HCT116 (cell line): ENCODE measurements around the gene ADGRB2. TPM values are rescaled to one million over a fixed set of nuclear protein-coding genes. Genes with fewer than 3 reads are reported as not detected.

ENCODE experiments used
- ATAC-seq: fragments of 200-7000 bp; cut with Tn5 transposase; 2 replicates; pipeline ENCODE4 v1.9.1; 2020; ENCODE audit warnings: mild to moderate bottlenecking, moderate library complexity
- BruUV-seq: library from RNA; stranded (reverse); fragments of 400-500 nt; replicated peaks from 2 replicates; lab custom pipeline; 2021; lab: Mats Ljungman, UMichigan
- CTCF ChIA-PET: fragments of 300-600 bp; sonication (Branson Sonifier 250); formaldehyde crosslinking; loops from one replicate; lab custom pipeline; 2021; ENCODE audit warnings: antibody characterized with exemption; lab: Charles Lee
- POLR2A ChIA-PET: fragments of 300-600, 350-600 bp; sonication (Branson Sonifier 250); formaldehyde crosslinking; loops from one replicate; lab custom pipeline; 2021; ENCODE audit warnings: antibody characterized with exemption; lab: Charles Lee
- RAD21 ChIA-PET, 2 experiments: fragments of 300-600 bp; sonication (Branson Sonifier 250); formaldehyde crosslinking; loops; one replicate each; lab custom pipeline; 2023; ENCODE audit warnings: low total read pairs in 2 of 2; ENCODE audit not compliant: uncharacterized antibody in 2 of 2, unreplicated experiment in 2 of 2, low non-redundant PET in 1 of 2; lab: Charles Lee
- DNase-seq: peaks from one replicate; pipeline ENCODE4 v3.0.0-alpha.2; 2010; ENCODE audit warnings: low read depth, low spot score
- H2AFZ ChIP-seq: fragments of 200-600 bp; shearing (Covaris generic), sonication (generic); 2 replicates; pipeline ENCODE4 v1.6.1; 2017; ENCODE audit warnings: low read depth, mixed run types, mixed read lengths, antibody characterized with exemption, low read length; ENCODE audit not compliant: poor library complexity, severe bottlenecking
- H3K27ac ChIP-seq: 2 replicates; pipeline ENCODE4 v1.5.1; 2012; ENCODE audit warnings: low read depth, low read length
- H3K27me3 ChIP-seq: fragments of 200-600 bp; sonication (generic); 2 replicates; pipeline ENCODE4 v1.6.1; 2016; ENCODE audit warnings: mixed run types, low read length, mixed read lengths; ENCODE audit not compliant: insufficient read depth
- H3K36me3 ChIP-seq, 2 experiments: fragments of 200-500 bp in 1 of 2; fragments of 200-600 bp in 1 of 2; sonication (Bioruptor generic) in 1 of 2; sonication (generic) in 1 of 2; 2 replicates each; pipeline versions ENCODE4 v1.5.1 to v1.6.1; 2014 to 2016; ENCODE audit warnings: low read length in 2 of 2, inconsistent platforms in 1 of 2, mixed read lengths in 1 of 2, mixed run types in 1 of 2; ENCODE audit not compliant: insufficient read depth in 2 of 2, control insufficient read depth in 1 of 2
- H3K4me1 ChIP-seq, 2 experiments: fragments of 200-600 bp in 1 of 2; sonication (generic) in 1 of 2; 2 replicates each; pipeline versions ENCODE4 v1.5.1 to v1.6.1; 2012 to 2017; ENCODE audit warnings: low read length in 2 of 2, inconsistent platforms in 1 of 2, mild to moderate bottlenecking in 1 of 2, mixed read lengths in 1 of 2, mixed run types in 1 of 2, moderate library complexity in 1 of 2; ENCODE audit not compliant: insufficient read depth in 2 of 2, control insufficient read depth in 1 of 2
- H3K4me2 ChIP-seq: fragments of 200-600 bp; sonication (generic); 2 replicates; pipeline ENCODE4 v1.6.1; 2017; ENCODE audit warnings: mixed run types, low read length, mixed read lengths
- H3K4me3 ChIP-seq, 2 experiments: fragments of 200-600 bp in 1 of 2; sonication (generic) in 1 of 2; replicated peaks in 1 of 2; 2 replicates each; pipeline ENCODE4 v1.5.1; 2011 to 2016; ENCODE audit warnings: low read length in 2 of 2, control low read depth in 1 of 2, low read depth in 1 of 2, mild to moderate bottlenecking in 1 of 2, mixed read lengths in 1 of 2, mixed run types in 1 of 2
- H3K79me2 ChIP-seq: fragments of 200-600 bp; sonication (generic); 2 replicates; pipeline ENCODE4 v1.6.1; 2017; ENCODE audit warnings: mild to moderate bottlenecking, mixed run types, low read length, moderate library complexity, mixed read lengths; ENCODE audit not compliant: insufficient read depth
- H3K9ac ChIP-seq: fragments of 200-600 bp; sonication (generic); 2 replicates; pipeline ENCODE4 v1.6.1; 2016; ENCODE audit warnings: low read length, mixed read lengths
- H3K9me2 ChIP-seq: fragments of 200-600 bp; sonication (generic), shearing (Covaris generic); 2 replicates; pipeline ENCODE4 v1.6.1; 2017; ENCODE audit warnings: mixed run types, mild to moderate bottlenecking, moderate library complexity; ENCODE audit not compliant: insufficient read depth
- H3K9me3 ChIP-seq, 2 experiments: fragments of 200-500 bp in 1 of 2; fragments of 200-600 bp in 1 of 2; sonication (Bioruptor generic) in 1 of 2; sonication (generic) in 1 of 2; 2 replicates each; pipeline ENCODE4 v1.6.1; 2014 to 2017; ENCODE audit warnings: low read length in 2 of 2, mixed read lengths in 2 of 2, inconsistent platforms in 1 of 2, low read depth in 1 of 2, mild to moderate bottlenecking in 1 of 2, mixed run types in 1 of 2, moderate library complexity in 1 of 2; ENCODE audit not compliant: control insufficient read depth in 1 of 2, insufficient read depth in 1 of 2
- H4K20me1 ChIP-seq: fragments of 200-600 bp; sonication (generic), shearing (Covaris generic); 2 replicates; pipeline ENCODE4 v1.6.1; 2017; ENCODE audit warnings: mixed run types, mild to moderate bottlenecking, moderate library complexity; ENCODE audit not compliant: insufficient read depth
- CBX3 ChIP-seq: IDR thresholded peaks from 2 replicates; pipeline ENCODE4 v1.6.1; 2012; ENCODE audit warnings: low read depth
- JUND ChIP-seq: IDR thresholded peaks from 2 replicates; pipeline ENCODE4 v1.6.1; 2012
- RAD21 ChIP-seq: IDR thresholded peaks from 2 replicates; pipeline ENCODE4 v1.6.1; 2012; ENCODE audit warnings: low read depth, mild to moderate bottlenecking
- SIN3A ChIP-seq: IDR thresholded peaks from 2 replicates; pipeline ENCODE4 v1.6.1; 2012; ENCODE audit warnings: low read depth
- TCF7L2 ChIP-seq: IDR thresholded peaks from 2 replicates; pipeline ENCODE4 v1.7.0; 2011; ENCODE audit warnings: borderline replicate concordance, inconsistent platforms; ENCODE audit not compliant: insufficient read depth, insufficient read length; ENCODE audit errors: extremely low read depth
- intact Hi-C: fragments of 100-400 bp; cut with micrococcal nuclease; formaldehyde crosslinking; loops from 2 replicates; pipeline ENCODE4 v1.10.0; 2022
- total RNA-seq: library from RNA; stranded (reverse); gene quantifications from one replicate; pipeline ENCODE4 v1.2.1, GENCODE V29; 2021; ENCODE audit not compliant: unreplicated experiment
- TF ChIP-seq, protein P1 (sequence below): IDR thresholded peaks from 2 replicates; pipeline ENCODE4 v1.6.1; 2012
- TF ChIP-seq, protein P2 (sequence below), 3 experiments: fragments of 200-600 bp in 1 of 3; sonication (generic) in 1 of 3; IDR thresholded peaks in 2 of 3; conservative IDR thresholded peaks in 1 of 3; 2 replicates each; pipeline ENCODE4 v1.5.1; 2012 to 2017; ENCODE audit warnings: low read depth in 2 of 3, low read length in 2 of 3, antibody characterized with exemption in 1 of 3, borderline replicate concordance in 1 of 3, control low read depth in 1 of 3, mild to moderate bottlenecking in 1 of 3, mixed read lengths in 1 of 3, mixed run types in 1 of 3, moderate library complexity in 1 of 3; ENCODE audit not compliant: insufficient read depth in 1 of 3

Gene ADGRB2
- total RNA-seq, 1 experiment from 2014 or later = 10.1 TPM

DNA sequence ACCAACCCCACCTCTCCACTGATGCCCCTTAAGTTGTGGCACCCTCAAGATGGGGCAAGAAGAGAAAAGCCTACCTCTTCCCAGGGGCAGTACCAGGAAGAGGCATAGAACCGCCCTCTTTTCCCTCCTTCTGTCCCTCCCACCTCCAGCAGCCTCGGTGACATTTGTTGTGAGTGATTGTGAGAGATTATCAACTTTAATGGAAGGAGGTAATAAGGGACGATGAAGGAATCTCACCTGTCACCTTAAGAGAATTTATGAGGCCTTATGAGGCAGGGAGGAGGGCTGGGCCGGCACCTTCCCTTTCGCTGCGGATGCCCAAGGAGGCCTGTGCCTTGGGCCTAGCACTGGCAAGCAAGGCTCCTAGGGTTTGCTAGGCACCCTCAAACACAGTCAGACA is 1.4 kb upstream of the ADGRB2 start:
- Histone ChIP-seq H3K9me2 (no peaks in the 10 kb centered on the region), H3K27me3 (no peaks in the 10 kb centered on the region), H3K4me1 (peaks cover 31 to 49% of the 10 kb centered on the region in 2 experiments), H3K4me2 (no peak overlapping the region), H2AFZ (no peak overlapping the region), H3K9me3 (no peaks in the 10 kb centered on the region), H3K27ac (no peak overlapping the region), H3K9ac (no peak overlapping the region), H3K36me3 (no peaks in the 10 kb centered on the region), H3K79me2 (no peaks in the 10 kb centered on the region), H4K20me1 (no peaks in the 10 kb centered on the region), H3K4me3 (no peak overlapping the region)
- DNase-seq (no peak), ATAC-seq (no peak)
- intact Hi-C loops = no loop called here
- ChIA-PET CTCF (interaction anchor here (0.9 to 3.6 kb wide), 2 partner anchors 23 to 199 kb away, joined by 3 to 27 read pairs; no protein-coding TSS in a partner anchor), RAD21 (interaction anchor here in 1 of 2 experiments (2.1 kb wide), 1 partner anchor 24 kb away, joined by 13 read pairs; no protein-coding TSS in a partner anchor), POLR2A (no interaction called here)
- no TSS peak for BruUV-seq
- TF ChIP-seq JUND = no peak
- no peak for TF ChIP-seq CBX3
- TF ChIP-seq, protein P1, sequence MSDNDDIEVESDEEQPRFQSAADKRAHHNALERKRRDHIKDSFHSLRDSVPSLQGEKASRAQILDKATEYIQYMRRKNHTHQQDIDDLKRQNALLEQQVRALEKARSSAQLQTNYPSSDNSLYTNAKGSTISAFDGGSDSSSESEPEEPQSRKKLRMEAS = no peak

DNA sequence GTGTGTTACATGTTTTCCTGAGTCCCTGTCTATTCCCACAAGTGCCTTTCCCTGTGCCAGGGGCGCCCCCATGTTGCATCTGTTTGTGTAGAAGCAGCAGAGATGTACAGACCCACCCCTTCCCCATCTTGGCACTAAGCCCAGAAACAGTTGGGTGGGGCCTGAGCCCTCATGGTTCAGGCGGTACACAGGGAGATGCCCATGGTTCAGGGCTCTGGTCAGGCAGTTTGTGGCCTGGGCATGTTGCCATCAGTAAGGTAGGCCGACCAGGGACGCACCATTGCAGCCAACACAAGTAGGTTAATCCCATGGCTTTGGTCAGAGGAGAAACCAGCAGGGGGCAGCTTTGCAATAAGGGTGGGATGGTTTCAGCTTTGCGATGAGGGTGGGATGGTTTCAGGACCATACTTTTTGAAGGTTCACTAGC is 914 bp upstream of the ADGRB2 start:
- ChIA-PET POLR2A (no interaction called here), CTCF (interaction anchor here (0.9 to 3.6 kb wide), 2 partner anchors 24 to 199 kb away, joined by 3 to 27 read pairs; no protein-coding TSS in a partner anchor)
- DNase-seq (no peak), ATAC-seq (no peak)
- H3K9ac ChIP-seq = no peak overlapping the region
- intact Hi-C loops = no loop called here
- no peaks in the 10 kb centered on the region for H3K9me3 ChIP-seq
- no TSS peak for BruUV-seq
- no peaks in the 10 kb centered on the region for H4K20me1 ChIP-seq
- H3K27ac ChIP-seq = no peak overlapping the region
- H3K9me2 ChIP-seq = no peaks in the 10 kb centered on the region
- H3K36me3 ChIP-seq = no peaks in the 10 kb centered on the region
- no peak overlapping the region for H3K4me3 ChIP-seq
- TF ChIP-seq TCF7L2 (peak; percentile 10), RAD21 (peak; percentile 58), SIN3A (no peak)
- TF ChIP-seq, protein P2, sequence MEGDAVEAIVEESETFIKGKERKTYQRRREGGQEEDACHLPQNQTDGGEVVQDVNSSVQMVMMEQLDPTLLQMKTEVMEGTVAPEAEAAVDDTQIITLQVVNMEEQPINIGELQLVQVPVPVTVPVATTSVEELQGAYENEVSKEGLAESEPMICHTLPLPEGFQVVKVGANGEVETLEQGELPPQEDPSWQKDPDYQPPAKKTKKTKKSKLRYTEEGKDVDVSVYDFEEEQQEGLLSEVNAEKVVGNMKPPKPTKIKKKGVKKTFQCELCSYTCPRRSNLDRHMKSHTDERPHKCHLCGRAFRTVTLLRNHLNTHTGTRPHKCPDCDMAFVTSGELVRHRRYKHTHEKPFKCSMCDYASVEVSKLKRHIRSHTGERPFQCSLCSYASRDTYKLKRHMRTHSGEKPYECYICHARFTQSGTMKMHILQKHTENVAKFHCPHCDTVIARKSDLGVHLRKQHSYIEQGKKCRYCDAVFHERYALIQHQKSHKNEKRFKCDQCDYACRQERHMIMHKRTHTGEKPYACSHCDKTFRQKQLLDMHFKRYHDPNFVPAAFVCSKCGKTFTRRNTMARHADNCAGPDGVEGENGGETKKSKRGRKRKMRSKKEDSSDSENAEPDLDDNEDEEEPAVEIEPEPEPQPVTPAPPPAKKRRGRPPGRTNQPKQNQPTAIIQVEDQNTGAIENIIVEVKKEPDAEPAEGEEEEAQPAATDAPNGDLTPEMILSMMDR (IDR thresholded peaks at IDR 0.05 in 2 of 3, conservative IDR thresholded peaks at IDR 0.05 in 1 of 3; ENCODE audit: borderline replicate concordance in 1 of 3, insufficient read depth in 1 of 3, low read depth in 2 of 3, low read length in 2 of 3) = peak; percentile 32 to 45 (median 38); a peak in 5 of 6 replicates
- TF ChIP-seq, all 23 proteins: peak for 3
- Histone ChIP-seq H3K4me1 (peaks cover 31 to 53% of the 10 kb centered on the region in 2 experiments), H2AFZ (no peak overlapping the region), H3K27me3 (no peaks in the 10 kb centered on the region), H3K79me2 (no peaks in the 10 kb centered on the region), H3K4me2 (peak overlapping the region; percentile 82)
- RAD21 ChIA-PET = interaction anchor here in 1 of 2 experiments (1.0 to 2.1 kb wide), 2 partner anchors 24 to 199 kb away, joined by 4 to 13 read pairs; no protein-coding TSS in a partner anchor
